Mucosa of rectum (tissue), 2 donors: Measurements from ENCODE around the gene UBALD2.
A peak's percentile ranks its signal among the peaks of the same experiment; 100 is the strongest.
"Not testable (repeated sequence)": the region's sequence is repeated elsewhere in the genome, so short reads cannot be mapped to it uniquely, and the experiment has no call there.

Source experiments
- H3K27ac ChIP-seq, 2 donors: one replicate each; pipeline ENCODE4 v1.7.0; 2013; ENCODE audit warnings: inconsistent platforms in 2 of 2, low read depth in 2 of 2, low read length in 2 of 2
- H3K27me3 ChIP-seq, 2 donors: one replicate each; pipeline ENCODE4 v1.7.0; 2013; ENCODE audit warnings: low read length in 2 of 2; ENCODE audit not compliant: control insufficient read depth in 2 of 2, insufficient read depth in 2 of 2
- H3K36me3 ChIP-seq, 2 donors: one replicate each; pipeline ENCODE4 v1.7.0; 2013; ENCODE audit warnings: low read length in 2 of 2; ENCODE audit not compliant: control insufficient read depth in 2 of 2, insufficient read depth in 2 of 2
- H3K4me1 ChIP-seq, 2 donors: one replicate each; pipeline ENCODE4 v1.7.0; 2013; ENCODE audit warnings: low read length in 2 of 2, mild to moderate bottlenecking in 1 of 2; ENCODE audit not compliant: control insufficient read depth in 2 of 2, insufficient read depth in 2 of 2
- H3K4me3 ChIP-seq, 2 donors: one replicate each; pipeline ENCODE4 v1.7.0; 2013; ENCODE audit warnings: low read length in 2 of 2
- H3K9ac ChIP-seq, 2 donors: one replicate each; pipeline ENCODE4 v1.7.0; 2013; ENCODE audit warnings: low read length in 2 of 2, low read depth in 1 of 2, mild to moderate bottlenecking in 1 of 2
- H3K9me3 ChIP-seq, 2 donors: one replicate each; pipeline ENCODE4 v1.7.0; 2013; ENCODE audit warnings: low read length in 2 of 2; ENCODE audit not compliant: control insufficient read depth in 2 of 2
- donor health status: healthy.
- donor health status: Normal muscosa, but diverticular disease.

The UBALD2 gene

DNA sequence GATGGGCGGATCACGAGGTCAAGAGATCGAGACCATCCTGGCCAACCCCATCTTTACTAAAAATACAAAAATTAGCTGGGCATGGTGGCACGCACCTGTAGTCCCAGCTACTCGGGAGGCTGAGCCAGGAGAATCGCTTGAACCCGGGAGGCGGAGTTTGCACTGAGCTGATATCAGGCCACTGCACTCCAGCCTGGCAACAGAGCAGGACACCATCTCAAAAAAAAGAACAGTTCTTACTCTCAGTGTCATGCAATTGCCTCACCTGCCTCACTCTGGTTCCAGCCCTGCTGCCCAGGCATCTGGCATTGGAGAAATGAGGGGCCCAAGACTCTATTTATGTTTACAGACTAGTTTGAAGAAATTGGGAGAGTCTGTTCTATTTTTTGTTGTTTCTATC is 20.4 kb upstream of the UBALD2 start:
- H3K27me3 ChIP-seq, H3K27ac ChIP-seq, H3K4me3 ChIP-seq, H3K9ac ChIP-seq, H3K36me3 ChIP-seq, H3K9me3 ChIP-seq: not testable (repeated sequence)
- H3K4me1 ChIP-seq: peaks cover 17 to 18% of the 10 kb centered on the region in 2 donors

DNA sequence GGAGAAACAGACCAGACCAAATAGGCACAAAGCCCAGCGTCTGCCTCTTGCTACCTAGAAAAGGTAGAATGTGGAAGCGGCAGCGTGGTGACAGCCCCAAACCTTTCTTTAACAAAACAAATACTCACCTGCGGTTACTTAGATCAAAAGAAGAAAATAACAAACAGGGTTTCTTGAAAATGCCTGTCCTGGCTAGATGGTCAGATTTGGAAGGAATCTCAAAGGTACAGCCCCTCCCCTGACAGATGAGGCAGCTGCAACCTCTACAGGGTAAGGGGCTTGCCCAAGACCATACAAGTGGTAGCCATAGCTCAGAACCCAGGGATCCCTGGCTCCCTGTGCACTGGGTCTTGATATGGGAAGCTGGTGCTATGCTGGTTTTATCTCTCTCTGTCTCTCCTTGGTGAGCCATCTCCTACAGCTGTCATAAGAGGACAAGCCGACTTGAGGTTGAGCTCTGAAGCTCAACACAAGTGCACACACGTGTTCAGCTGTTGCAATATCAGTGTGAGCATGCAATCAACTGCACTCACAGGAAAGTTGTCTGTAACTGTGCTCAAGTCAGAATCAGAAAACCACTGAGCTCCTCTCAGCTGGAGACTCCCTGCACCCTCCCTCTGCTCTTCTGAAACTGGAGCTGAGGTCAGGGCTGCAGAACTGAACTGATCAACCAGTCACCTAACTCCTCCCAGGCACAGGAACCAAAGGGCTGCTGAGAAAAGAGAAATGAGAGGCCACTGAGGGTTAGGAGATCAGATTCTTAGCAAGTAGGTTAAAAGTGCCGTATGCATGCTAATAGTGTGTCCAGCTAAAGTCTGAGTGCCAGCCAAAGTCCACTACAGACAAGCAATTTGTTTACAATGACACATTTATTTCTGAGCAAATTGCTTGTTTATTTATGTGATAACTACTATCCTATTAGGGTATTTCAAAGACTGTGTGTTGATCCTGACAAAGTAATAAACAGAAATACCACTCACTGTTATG is 18.8 kb upstream of the UBALD2 start:
- Histone ChIP-seq H3K27ac (peak overlapping the region; percentile 19 to 78), H3K9ac (peak overlapping the region in 1 of 2 donors; percentile 65), H3K9me3 (no peaks in the 10 kb centered on the region), H3K36me3 (no peaks in the 10 kb centered on the region), H3K4me1 (peaks cover 15 to 21% of the 10 kb centered on the region in 2 donors), H3K27me3 (no peaks in the 10 kb centered on the region), H3K4me3 (peak overlapping the region in 1 of 2 donors; percentile 50)

DNA sequence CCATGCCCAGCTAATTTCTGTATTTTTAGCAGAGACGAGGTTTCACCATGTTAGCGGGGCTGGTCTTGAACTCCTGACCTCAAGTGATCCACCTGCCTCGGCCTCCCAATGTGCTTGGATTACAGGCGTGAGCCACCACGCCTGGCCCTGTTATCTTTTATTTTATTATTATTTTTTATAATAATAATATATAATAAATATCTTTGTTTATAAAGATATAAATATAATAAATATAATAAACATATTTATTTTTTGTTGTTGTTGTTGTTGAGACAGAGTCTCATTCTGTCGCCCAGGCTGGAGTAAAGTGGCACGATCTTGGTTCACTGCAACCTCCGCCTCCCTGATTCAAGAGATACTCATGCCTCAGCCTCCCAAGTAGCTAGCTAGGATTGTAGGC is 17.8 kb upstream of the UBALD2 start:
- Histone ChIP-seq H3K36me3 (no peaks in the 10 kb centered on the region), H3K27me3 (no peaks in the 10 kb centered on the region), H3K9ac (no peak overlapping the region), H3K4me1 (peaks cover 15 to 23% of the 10 kb centered on the region in 2 donors), H3K4me3 (no peak overlapping the region), H3K9me3 (no peaks in the 10 kb centered on the region), H3K27ac (no peak overlapping the region)

DNA sequence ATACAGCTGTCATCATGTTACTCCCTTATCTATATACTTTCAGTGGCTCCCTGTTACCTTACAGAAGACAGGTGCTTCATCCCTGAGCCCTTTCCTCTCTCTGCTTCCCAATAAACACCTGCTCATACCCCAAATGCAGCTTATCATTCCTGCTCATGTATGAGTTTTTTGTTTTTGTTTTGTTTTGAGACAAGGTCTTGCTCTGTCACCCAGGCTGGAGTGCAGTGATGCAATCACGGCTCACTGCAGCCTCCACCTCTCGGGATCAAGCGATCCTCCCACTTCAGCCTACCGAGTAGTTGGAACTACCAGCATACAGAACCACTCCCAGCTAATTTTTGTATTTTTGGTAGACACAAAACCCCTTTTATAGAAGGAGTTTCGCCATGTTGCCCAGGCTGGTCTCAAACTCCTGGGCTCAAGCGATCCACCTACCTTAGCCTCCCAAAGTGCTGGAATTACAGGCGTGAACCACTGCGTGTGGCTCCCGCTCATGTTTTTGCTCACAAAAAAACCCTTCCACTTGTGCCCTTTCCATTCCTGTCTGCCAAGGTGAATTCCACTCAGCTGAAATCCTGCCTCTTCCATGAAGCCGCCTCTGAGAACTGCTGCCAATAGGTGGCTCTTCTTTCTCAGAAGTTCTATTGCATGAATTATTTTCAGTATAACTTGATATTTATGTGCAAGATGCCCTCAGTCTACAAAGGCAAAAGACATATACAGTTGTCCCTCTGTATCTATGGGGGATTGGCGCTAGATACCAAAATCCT is 16.9 kb upstream of the UBALD2 start:
- Histone ChIP-seq H3K36me3 (no peaks in the 10 kb centered on the region), H3K9me3 (no peaks in the 10 kb centered on the region), H3K4me3 (no peak overlapping the region), H3K27ac (no peak overlapping the region), H3K9ac (no peak overlapping the region), H3K4me1 (peaks cover 18 to 28% of the 10 kb centered on the region in 2 donors), H3K27me3 (no peaks in the 10 kb centered on the region)

DNA sequence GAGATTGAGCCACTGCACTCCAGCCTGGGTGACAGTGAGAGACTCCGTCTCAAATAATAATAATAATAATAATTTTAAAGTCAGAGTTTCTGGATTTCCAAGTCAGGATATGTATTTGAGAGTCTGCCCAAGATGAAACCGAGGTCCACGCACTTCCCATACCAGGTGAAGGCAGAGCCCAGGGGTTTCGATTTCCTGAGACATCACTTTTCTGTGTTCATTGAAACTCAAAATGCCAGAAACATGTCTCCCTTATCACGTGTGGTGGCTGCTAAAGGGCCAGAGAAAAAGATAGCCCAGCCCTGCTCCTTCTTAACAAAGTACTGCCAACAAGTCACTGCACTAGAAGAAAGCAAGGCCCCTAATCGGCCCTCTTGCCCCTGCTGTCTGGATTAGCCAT is 15.0 kb upstream of the UBALD2 start:
- Histone ChIP-seq H3K27ac (no peak overlapping the region), H3K4me1 (peaks cover 19 to 27% of the 10 kb centered on the region in 2 donors), H3K9ac (no peak overlapping the region), H3K4me3 (no peak overlapping the region), H3K27me3 (no peaks in the 10 kb centered on the region), H3K36me3 (no peaks in the 10 kb centered on the region), H3K9me3 (no peaks in the 10 kb centered on the region)

DNA sequence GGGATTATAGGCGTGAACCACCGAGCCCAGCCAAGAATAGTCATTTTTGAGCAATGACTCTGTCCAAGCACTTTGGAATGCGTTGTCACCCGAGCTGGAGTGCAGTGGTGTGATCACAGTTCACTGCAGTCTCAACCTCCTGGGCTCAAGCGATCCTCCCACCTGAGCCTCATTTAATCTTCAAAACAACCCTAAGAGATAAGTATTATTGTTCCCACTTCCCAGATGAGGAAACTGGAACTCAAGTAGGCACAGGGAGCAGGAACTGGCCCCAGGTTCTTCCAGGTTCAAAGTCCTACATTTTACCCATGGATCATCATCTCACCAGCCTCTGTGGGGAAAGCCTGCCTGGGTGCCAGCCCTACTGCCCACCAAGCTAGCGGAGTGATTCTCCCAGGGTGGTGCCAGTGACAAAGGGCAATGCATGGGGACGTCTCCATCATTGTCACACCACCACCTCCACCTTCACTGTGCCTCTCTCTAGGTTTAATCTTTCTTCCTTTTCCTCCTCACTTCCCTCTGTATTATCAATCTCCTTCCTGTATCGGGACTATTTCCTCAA is 13.6 kb upstream of the UBALD2 start:
- H3K27me3 ChIP-seq: no peaks in the 10 kb centered on the region
- H3K4me1 ChIP-seq: peaks cover 12 to 22% of the 10 kb centered on the region in 2 donors
- H3K36me3 ChIP-seq: no peaks in the 10 kb centered on the region
- H3K4me3 ChIP-seq: no peak overlapping the region
- H3K9ac ChIP-seq: no peak overlapping the region
- H3K9me3 ChIP-seq: no peaks in the 10 kb centered on the region
- peak overlapping the region; percentile 69 to 70 for H3K27ac ChIP-seq

DNA sequence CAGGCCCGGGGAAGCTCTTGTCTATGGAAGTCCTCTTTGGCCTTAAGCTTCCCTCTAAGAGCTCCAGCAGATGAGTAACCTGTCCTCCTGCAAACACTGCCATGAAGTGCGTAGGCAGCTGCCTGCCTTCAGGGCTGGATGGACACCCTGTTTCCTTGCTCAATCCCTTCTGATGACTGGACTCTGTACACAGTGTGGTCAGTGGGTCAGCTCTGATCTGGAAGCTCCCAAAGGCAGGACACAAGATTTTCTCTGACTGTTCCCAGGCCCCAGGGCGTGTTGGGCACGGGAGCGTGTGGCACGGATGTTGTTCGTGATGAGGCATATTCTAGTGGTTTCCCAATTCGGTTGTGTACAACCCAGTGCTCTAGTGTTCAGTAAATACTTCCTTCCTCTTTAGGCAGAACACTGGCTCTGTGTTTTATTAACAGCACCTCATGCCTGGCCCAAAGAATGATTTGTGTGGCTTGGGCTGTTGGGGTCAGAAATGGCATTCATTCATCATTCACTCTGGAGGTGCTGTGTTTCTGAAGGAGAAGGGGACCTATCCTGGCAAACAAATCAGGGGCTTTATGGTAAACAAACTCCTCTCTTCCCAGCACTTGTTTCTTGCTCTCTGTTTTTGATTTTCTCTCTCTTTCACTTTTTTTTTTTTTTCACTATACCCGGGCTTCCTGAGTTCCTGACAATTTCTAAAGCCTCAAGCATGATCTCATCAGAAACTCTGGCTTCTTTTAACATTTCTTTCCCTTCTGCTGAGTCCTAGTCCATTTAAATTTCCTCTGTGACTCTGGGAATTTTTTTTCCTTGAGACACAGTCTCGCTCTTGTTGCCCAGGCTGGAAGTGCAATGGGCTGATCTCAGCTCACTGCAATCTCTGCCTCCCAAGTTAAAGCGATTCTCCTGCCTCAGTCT is 12.9 kb upstream of the UBALD2 start:
- H3K27ac ChIP-seq: peak overlapping the region; percentile 69 to 70
- H3K27me3 ChIP-seq: no peaks in the 10 kb centered on the region
- no peak overlapping the region for H3K9ac ChIP-seq
- peaks cover 7 to 17% of the 10 kb centered on the region in 2 donors for H3K4me1 ChIP-seq
- no peaks in the 10 kb centered on the region for H3K9me3 ChIP-seq
- H3K4me3 ChIP-seq: peak overlapping the region in 1 of 2 donors; percentile 28
- H3K36me3 ChIP-seq: no peaks in the 10 kb centered on the region

DNA sequence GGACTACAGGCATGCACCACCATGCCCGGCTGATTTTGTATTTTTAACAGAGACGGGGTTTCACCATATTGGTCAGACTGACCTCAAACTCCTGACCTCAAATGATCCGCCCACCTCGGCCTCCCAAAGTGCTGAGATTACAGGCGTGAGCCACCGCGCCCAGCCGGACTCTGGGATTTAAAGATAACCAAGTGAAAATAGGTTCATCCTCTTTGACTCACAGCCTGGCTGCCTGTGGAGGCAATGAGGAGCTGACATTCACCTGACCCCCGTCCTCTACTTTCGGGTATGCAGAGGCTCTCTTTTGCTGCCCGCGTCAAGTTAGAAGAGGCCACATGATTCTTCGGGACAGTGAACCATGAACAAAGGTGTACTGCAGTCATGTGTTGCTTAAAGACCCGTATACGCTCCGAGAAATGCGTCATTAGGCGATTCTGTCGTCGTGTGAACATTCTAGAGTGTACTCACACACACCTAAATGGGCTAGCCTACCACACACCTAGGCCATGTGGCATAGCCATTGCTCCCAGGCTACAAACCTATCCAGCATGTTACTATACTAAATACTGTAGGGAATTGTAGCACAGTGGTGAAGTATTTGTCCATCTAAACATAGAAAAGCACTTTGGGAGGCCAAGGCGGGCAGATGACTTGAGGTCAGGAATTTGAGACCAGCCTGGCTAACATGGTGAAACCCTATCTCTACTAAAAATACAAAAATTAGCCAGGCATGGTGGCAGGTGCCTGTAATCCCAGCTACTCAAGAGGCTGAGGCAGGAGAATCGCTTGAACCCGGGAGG is 12.0 kb upstream of the UBALD2 start:
- Histone ChIP-seq H3K4me1 (peaks cover 10 to 17% of the 10 kb centered on the region in 2 donors), H3K27ac (peak overlapping the region; percentile 69 to 70)
- not testable (repeated sequence) for H3K4me3 ChIP-seq, H3K9ac ChIP-seq, H3K27me3 ChIP-seq, H3K9me3 ChIP-seq, H3K36me3 ChIP-seq

DNA sequence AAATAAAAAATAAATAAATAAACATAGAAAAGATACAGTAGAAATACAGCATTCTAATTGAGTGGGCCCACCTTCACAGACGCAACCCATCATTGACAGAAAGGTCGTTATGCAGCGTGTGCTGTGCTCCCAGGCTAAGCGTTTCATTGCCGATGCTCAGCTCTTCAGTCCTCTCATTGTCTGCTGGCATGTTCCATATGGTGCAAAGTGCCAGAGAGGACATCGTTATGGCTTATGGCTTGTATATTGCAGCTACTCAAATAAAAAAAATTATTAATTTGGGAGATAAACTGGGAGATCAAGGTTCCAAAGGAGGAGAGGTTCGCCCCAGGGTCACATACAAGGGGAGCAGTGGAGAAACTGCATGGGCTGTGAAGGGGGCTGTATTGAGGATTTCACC is 11.3 kb upstream of the UBALD2 start:
- no peaks in the 10 kb centered on the region for H3K27me3 ChIP-seq
- no peak overlapping the region for H3K9ac ChIP-seq
- H3K9me3 ChIP-seq: no peaks in the 10 kb centered on the region
- peaks cover 16 to 24% of the 10 kb centered on the region in 2 donors for H3K4me1 ChIP-seq
- no peak overlapping the region for H3K4me3 ChIP-seq
- no peak overlapping the region for H3K27ac ChIP-seq
- no peaks in the 10 kb centered on the region for H3K36me3 ChIP-seq
